RWPE2 (cell line): ENCODE data around the gene KIRREL3.

Experiments
- ATAC-seq: fragments of 200-7000 bp; cut with Tn5 transposase; 3 replicates; pipeline ENCODE4 v1.9.1; 2021; ENCODE audit warnings: low read depth
- DNase-seq: peaks from one replicate; pipeline ENCODE4 v3.0.0-alpha.2; 2020; ENCODE audit warnings: low spot score
- H3K27ac ChIP-seq: fragments of 450-650 bp; 2 replicates; pipeline ENCODE4 v1.5.1; 2017; ENCODE audit warnings: mild to moderate bottlenecking; ENCODE audit not compliant: poor library complexity, severe bottlenecking
- H3K27me3 ChIP-seq: fragments of 250-450 bp; sonication (Bioruptor Pico); 2 replicates; pipeline ENCODE4 v1.5.1; 2021; ENCODE audit warnings: mild to moderate bottlenecking, moderate library complexity; ENCODE audit not compliant: insufficient read depth, poor library complexity, severe bottlenecking
- H3K36me3 ChIP-seq: fragments of 250-450 bp; sonication (Bioruptor Pico); 2 replicates; pipeline ENCODE4 v1.5.1; 2020; ENCODE audit warnings: low read depth, mild to moderate bottlenecking, moderate library complexity
- H3K4me1 ChIP-seq: fragments of 250-450 bp; sonication (Bioruptor Pico); 2 replicates; pipeline ENCODE4 v1.5.1; 2021; ENCODE audit warnings: mild to moderate bottlenecking, moderate library complexity; ENCODE audit not compliant: insufficient read depth, poor library complexity, severe bottlenecking
- H3K4me3 ChIP-seq: fragments of 250-450 bp; sonication (Bioruptor Pico); 2 replicates; pipeline ENCODE4 v1.5.1; 2021; ENCODE audit warnings: mild to moderate bottlenecking, moderate library complexity; ENCODE audit not compliant: severe bottlenecking
- H3K9me3 ChIP-seq: fragments of 250-450 bp; sonication (Bioruptor Pico); 2 replicates; pipeline ENCODE4 v1.5.1; 2021; ENCODE audit warnings: mild to moderate bottlenecking, moderate library complexity; ENCODE audit not compliant: severe bottlenecking
- CTCF ChIP-seq: fragments of 450-650 bp; IDR thresholded peaks from one replicate; pipeline ENCODE4 v1.5.1; 2017; ENCODE audit warnings: mild to moderate bottlenecking, moderate library complexity; ENCODE audit not compliant: poor library complexity, severe bottlenecking

The KIRREL3 gene

GRCh38 chr11:126473269-126473668, 527.3 kb downstream of the KIRREL3 start:
- H3K27me3 ChIP-seq, result no peaks in the 10 kb centered on the region

GRCh38 chr11:126469311-126469710, 531.3 kb downstream of the KIRREL3 start:
- TF ChIP-seq CTCF, result no peak
- Histone ChIP-seq H3K36me3 (no peaks in the 10 kb centered on the region), H3K4me3 (no peak overlapping the region), H3K4me1 (no peaks in the 10 kb centered on the region), H3K27ac (no peak overlapping the region), H3K27me3 (no peaks in the 10 kb centered on the region), H3K9me3 (no peaks in the 10 kb centered on the region)
- DNase-seq (no peak), ATAC-seq (no peak)

More at GRCh38 chr11:126473269-126473668, 527.3 kb downstream of the KIRREL3 start:
- no peak for TF ChIP-seq CTCF
- Histone ChIP-seq H3K4me1 (no peaks in the 10 kb centered on the region), H3K36me3 (no peaks in the 10 kb centered on the region), H3K4me3 (no peak overlapping the region), H3K27ac (no peak overlapping the region), H3K9me3 (no peaks in the 10 kb centered on the region)
- ATAC-seq (no peak), DNase-seq (no peak)

GRCh38 chr11:126468102-126468521, 532.5 kb downstream of the KIRREL3 start:
- ATAC-seq, result no peak

GRCh38 chr11:126467471-126467870, 533.1 kb downstream of the KIRREL3 start:
- DNase-seq, result no peak
- no peak for TF ChIP-seq CTCF

More at GRCh38 chr11:126468102-126468521, 532.5 kb downstream of the KIRREL3 start:
- no peak overlapping the region for H3K27ac ChIP-seq
- H3K9me3 ChIP-seq, result no peaks in the 10 kb centered on the region
- H3K36me3 ChIP-seq, result no peaks in the 10 kb centered on the region
- no peak overlapping the region for H3K4me3 ChIP-seq
- no peak for TF ChIP-seq CTCF
- H3K4me1 ChIP-seq, result no peaks in the 10 kb centered on the region
- no peak for DNase-seq
- peaks cover 3% of the 10 kb centered on the region for H3K27me3 ChIP-seq

GRCh38 chr11:126467046-126467370, 533.6 kb downstream of the KIRREL3 start:
- TF ChIP-seq CTCF, result no peak
- H3K4me1 ChIP-seq, result no peaks in the 10 kb centered on the region
- H3K36me3 ChIP-seq, result no peaks in the 10 kb centered on the region
- no peak overlapping the region for H3K27ac ChIP-seq
- H3K4me3 ChIP-seq, result no peak overlapping the region
- H3K9me3 ChIP-seq, result no peaks in the 10 kb centered on the region
- H3K27me3 ChIP-seq, result peaks cover 3% of the 10 kb centered on the region
- no peak for ATAC-seq
- DNase-seq, result no peak

More at GRCh38 chr11:126467471-126467870, 533.1 kb downstream of the KIRREL3 start:
- H3K4me3 ChIP-seq, result no peak overlapping the region
- H3K27ac ChIP-seq, result no peak overlapping the region
- H3K27me3 ChIP-seq, result peaks cover 3% of the 10 kb centered on the region
- H3K4me1 ChIP-seq, result no peaks in the 10 kb centered on the region
- ATAC-seq, result no peak
- H3K9me3 ChIP-seq, result no peaks in the 10 kb centered on the region
- no peaks in the 10 kb centered on the region for H3K36me3 ChIP-seq
